HG02938 (cell line): ENCODE measurements around the gene ENC1.

Source experiments
- ATAC-seq: cut with Tn5 transposase; IDR thresholded peaks from one replicate; pipeline ENCODE4 v1.9.1; 2021; ENCODE audit warnings: mild to moderate bottlenecking, moderate library complexity; ENCODE audit not compliant: unreplicated experiment

Gene ENC1

DNA sequence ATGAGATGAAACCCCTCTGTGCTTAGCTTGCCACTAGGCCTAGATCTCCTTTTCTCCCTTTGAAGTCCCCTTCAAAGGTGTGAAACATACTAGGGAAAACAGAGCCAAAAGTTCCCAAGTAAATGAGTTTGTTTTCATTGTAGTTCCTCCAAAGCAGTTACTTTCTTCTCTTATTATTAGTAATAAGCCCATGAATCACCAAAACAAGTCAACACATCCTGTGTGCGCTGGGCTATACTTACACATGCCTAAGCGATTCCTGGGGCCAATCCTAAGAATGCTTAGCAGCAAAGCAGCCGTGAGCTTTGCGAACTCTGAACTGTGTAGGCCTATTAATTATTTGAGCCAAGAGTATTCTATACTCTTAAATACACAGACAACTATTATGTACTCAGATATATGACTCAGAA, 7.6 kb downstream of the ENC1 start:
- no peak for ATAC-seq

DNA sequence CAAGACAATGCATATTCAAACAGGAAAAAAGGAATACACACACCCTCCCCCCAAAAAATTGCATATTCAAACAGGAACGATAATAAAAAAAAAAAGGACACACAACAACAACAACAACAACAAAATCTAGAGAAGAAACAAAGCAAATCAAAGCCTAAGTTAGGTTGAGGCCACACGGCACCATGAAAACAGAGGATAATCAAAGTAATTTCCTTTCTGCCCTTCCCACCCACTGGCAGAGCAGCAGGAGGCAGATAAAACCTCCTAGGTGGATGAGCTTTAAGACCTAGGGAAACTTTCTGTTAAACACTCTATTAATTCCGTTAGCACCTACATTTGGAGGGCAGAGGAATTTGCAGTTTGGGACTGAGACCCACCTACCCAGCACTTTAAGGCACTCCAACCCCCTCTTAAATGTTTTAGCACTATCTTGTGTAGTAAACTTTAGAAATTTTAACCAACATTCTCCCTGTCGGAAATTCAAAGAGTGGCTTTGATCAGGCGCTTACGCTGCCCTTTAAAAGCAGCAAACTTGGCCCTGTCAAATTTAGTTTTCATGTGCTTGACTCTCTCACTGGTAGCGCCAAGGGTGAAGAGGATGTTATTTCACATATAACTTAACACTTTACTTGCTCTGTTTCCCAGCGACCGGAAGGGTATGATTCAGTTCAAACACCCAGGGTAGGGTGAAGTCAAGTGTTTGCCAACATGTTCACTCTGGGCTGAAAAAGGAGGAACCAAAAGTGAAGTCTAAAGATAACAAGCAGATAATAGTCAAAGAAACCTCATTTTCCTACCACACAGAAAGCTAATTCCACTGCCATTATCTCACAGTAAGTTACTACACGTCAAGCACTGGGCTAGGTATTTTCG, 9.2 kb downstream of the ENC1 start:
- peak; percentile 95 for ATAC-seq

DNA sequence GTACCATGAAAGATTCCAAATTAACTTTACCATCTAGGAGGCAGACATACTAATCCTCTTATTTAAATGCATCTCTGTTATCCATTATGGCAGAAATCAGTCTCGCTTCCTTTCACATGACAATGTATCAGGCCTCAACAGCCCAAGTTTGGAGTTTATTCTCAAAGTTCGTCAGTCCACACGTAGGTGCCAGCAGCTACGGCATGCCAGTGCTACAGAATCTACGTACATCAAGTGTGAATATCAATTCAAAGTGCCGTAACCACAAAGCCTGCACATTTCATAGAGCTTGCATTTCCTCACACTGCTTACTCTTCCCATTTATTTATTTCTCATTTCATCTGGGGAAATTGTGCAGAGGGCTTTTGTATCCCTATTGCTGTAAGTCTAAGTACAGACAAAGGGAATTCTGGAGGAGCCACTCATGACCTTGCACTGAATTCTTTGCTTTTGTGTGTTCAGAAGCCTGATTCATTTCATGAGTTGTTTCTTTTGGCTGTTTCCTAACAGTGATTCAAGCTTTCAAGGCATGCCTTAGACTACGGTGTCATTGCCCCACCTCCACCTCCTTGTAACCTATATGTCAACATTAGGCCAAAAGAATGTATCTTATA, 10.0 kb downstream of the ENC1 start:
- no peak for ATAC-seq

DNA sequence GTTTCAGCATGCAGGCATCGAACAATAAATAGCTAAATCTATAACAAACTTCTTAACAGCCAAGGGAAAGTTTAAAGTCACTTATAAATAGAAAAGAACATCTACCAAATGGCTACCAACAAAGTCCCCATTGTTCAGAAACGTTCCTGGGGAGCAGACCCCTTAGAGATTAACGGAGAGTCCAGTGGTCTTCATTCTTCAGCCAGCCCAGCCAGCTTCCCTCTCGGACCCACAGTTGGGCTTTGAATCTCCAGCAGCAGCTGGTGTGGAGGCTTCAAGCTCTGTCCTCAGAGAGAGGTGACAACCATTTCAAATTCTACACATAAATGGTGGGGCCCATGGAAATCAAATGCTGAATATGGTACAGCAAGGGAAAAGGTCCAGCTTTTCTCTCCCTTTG, 11.2 kb downstream of the ENC1 start:
- ATAC-seq: no peak

DNA sequence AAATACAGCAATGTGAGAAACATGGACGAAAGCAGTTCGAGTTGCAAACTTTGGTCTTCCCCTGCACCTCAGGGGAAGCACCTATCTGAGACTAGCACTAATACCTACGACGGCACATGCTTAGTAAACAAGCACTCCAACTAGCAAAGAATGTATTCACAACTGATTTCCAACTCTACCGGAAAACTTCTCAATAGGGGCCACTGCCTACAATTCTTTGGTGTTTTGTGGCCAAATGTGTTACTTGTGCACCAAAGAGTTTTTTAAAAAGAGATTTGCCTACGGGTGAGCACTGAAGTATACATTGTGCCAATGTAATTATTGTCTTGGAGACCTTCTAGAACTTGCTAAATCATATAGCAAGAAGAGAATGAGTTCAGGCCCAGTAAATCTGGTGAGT, 12.2 kb downstream of the ENC1 start:
- ATAC-seq: no peak

DNA sequence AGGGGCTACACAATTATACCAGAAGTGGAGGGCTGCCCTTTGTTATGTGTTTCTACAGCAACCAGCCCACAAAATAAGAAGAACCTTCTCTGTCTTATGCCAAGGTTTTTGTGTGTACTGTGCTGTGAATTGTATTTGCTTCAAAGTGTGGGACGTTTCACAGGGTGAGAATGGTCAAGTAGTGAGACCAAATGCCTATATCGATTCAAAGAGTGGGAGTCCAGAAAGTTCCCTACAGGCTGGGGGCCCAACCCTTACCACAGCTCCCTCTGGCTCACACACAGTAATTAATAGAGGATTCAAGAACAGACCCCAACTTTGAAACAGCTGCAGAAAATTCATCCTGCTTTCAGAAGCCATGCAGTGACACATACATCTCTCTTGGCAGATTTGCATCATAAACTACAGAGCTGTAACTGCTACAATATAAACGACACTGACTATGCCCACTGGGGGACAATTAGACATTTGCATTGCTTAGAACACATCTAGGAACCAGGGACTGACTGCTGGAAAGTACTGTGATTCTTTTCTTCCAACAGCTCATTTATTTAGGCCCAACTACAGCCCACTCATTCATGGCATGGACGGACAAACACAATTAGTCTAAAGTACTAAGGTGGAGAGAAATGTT, 12.8 kb downstream of the ENC1 start:
- ATAC-seq: no peak

DNA sequence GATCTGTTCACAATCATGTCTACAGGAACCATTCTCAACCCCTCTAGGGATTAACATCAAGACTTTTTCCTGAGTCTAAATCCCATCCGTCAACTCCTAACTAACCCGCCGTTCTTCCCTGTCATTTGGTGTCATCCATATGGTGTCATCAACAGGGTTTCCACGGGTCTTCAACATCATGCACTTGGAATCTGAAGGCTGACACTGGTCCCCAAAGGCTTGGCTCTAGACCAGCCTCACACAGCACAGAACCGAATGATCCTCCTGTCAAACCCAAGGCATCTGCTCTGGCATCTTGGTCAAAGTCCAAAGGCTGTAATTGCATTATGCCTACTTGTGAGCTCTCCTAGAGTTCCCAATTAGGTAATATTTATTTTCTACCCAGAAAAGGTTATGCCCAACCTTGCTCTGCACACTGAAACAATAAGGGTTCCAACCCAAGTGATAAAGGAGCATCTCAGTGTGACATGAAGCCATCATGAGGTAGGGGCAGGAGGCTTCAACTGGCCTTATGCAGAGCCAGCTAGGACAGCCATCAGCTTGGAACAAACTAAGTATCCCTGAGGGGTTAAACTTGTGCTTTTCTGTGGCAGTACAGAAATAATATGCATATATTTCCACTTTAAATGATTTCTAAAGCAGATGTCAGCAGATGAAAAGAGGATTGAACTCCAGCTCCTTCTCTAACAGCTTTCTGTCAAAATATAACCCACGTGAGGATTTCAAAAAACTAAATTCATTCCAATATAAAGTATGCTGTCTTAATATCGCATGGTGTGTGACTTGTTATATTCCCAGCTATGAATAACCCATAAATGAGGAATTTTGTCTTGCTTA, 13.9 kb downstream of the ENC1 start:
- no peak for ATAC-seq

DNA sequence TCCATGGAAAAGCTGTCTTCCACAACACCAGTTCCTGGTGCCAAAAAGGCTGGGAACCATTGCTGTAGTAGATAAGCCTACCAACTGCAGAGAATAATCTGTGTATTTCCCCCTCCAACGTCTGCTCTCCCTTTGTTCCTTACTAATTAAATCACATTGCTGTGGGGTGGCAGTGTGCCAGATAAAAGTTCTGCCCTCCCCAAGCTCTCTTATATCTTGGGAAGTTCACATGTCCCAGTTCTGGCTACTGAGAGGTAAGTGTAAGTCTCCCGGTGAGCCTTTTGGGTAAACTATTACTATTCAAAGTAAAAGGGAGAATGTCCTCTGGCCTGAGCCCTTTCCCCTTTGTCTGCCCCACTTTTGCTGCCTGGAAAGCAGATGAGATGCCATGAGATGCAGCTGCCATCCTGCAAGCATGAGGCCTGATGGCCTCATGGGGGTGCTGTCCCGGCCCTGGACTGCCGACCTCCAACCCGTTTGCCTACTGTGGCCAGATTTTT, 14.7 kb downstream of the ENC1 start:
- ATAC-seq: no peak

DNA sequence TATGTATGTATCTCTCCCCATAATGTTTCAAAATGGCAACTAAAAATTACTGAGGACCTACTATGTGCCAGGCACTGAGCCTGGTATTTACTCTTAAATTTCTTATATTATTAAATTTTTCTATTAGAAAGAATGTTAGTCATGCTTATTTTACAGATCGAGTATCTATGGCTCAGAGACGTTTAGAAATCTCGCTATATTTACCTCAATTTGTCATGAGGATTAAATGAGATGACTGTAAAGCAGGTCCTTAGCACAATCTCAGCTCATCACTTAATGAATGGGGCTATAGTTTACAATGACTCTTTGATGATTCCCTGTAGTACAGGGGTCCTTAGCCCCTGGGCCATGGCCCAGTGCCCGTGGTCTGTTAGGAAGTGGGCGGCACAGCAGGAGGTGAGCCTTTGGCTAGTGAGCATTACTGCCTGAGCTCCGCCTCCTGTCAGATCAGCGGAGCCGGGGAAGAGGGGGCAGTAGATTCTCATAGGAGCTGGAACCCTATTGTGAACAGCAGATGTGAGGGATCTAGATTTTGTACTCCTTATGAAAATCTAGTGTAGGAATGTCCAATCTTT, 15.5 kb downstream of the ENC1 start:
- ATAC-seq: no peak

DNA sequence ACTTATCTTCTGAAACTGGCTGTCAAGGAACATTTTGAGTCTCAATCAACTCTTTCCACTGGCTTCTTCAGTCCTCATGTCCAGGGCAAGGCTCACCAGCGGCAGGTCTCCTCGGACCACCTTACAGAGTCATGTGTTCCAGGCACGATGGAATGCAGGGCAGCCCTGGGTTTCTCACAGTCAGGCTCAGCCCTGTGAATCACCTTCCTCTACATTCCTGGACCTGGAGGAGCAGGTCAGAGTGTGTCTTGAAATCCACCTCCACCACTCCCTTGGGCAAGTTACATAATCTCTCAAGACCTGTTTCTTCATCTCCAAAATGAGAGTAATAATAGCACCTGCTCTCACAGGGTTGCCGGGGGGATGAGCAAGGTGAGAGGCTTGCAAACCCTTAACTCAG, 16.0 kb downstream of the ENC1 start:
- no peak for ATAC-seq

DNA sequence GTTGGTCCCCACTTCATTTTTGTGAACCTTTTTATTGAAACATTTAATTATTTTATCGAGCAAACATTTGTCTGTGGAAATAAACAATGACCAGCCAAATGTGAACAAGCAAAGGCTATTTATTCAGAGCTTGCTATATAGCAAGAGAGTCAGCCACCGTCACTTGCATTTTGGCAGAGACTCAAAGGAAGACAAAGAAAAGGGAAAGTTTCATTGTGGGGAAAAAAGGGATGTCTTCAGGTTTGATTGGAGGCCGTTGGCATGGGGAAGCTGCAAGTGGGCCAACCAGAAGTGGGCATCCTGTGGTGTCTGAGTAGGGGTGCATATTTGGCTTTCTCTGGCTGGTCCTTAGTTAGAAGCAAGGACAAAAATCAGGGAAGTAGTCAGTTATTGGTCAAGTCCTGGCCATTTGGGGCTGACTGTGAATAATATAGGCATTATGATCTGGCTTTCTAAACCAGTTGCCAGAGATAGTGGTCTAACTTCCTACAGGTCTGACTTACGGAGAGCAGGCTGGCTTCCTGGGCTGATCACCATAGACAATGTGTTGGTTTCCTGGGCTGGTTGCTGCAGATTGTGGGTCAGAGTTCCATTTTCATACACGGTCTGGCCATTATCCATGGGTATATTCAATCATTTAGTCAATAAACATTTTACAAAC, 16.6 kb downstream of the ENC1 start:
- no peak for ATAC-seq

DNA sequence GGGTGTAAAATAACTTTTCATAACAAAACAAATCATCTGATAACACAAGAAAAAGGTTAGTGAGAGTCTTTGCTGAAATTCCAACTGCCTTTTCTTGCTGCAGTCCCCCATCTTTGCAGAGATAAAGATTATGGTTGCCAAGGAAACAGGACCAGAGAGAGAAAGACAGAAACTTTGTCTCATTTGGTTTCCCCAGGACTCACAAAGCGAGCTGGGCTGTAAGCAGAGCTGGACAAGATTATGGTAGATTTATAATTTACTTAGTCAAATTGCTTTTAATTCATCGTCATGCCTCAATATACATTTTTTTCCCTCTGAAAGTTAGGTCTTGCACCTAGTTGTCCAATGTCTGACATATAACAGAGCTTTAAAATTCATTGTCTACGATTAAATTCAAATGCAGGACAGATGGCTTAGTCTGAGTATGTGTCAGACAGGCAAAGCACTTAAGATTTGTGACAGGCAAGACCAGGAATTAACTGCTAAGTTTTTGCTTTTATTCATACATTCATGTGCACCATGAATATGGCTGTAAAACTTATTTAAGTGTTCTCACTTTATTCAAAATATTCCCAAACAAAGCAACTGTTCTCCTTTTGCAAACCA, 17.4 kb downstream of the ENC1 start:
- ATAC-seq: no peak

DNA sequence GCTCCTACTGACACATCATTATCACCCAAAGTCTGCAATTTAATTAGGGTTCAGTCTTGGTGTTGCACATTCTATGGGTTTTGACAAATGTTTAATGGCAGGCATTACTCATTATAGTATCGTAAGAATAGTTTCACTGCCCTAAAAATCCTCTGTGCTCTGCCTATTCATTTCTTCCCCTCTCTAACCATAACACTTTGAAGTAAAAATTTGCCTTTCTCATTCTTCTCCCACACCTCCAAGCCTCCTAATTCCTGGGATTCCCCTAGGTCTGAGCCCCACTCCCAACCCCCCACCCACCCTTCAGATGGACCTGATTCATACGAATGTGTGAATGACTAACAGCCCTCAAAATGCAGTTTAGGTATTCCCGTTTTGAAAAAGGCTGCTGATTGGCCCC, 18.4 kb downstream of the ENC1 start:
- no peak for ATAC-seq

DNA sequence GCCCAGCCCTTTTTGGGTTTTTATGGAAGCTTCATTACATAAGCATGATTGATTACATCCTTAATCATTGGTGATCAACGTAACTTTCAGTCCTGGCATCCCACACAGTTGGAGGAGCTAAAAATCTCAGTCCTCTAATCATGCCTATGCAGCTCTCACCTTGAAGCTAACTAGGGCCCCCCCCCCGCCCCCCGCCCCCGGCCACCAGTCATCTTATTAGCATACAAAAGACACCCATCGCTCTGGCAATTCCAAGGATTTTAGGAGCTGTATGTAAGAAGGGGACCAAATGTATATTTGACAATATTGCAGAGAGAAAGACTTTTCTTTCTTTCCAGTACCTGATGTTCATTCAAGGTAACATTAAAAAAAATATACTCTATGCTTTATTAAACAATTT, 19.0 kb downstream of the ENC1 start:
- no peak for ATAC-seq

DNA sequence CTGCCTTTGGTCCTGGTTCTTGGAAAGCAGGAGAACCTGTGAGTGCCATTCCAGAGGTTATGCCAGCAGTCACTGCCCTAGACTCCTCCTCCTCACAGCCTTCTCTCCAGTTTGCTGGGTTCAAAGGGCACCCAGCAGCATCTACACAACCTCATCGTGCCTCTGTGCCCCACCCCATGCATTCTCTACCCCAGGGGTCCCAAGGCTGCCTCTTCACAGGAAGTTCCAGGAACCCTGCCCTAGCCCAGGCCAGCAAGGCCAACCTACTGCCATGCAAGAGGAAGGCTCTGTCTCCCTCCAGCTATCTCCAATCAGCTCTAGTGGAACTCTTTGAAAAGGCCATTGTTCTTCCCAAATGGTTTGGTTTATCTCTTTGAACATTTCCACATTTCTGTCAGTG, 21.2 kb downstream of the ENC1 start:
- ATAC-seq: no peak

DNA sequence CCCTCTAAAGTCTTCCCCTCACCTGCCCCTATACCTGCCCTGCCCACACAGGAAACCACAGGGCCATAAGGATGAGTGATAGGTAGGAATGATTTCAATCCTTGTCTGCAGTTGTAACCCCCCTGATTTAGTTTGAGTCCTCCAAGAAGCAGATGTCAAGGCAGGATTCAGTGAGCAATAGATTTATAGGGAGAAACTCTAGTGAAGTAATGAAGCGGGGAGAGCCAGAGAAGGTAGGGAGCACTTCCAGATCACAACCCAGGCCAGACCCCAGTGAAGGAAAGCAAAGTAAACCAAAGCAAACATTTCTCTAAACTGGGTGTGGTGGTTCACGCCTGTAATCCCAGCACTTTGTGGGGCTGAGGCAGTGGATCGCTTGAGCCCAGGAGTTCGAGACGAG, 22.4 kb downstream of the ENC1 start:
- ATAC-seq: no peak

DNA sequence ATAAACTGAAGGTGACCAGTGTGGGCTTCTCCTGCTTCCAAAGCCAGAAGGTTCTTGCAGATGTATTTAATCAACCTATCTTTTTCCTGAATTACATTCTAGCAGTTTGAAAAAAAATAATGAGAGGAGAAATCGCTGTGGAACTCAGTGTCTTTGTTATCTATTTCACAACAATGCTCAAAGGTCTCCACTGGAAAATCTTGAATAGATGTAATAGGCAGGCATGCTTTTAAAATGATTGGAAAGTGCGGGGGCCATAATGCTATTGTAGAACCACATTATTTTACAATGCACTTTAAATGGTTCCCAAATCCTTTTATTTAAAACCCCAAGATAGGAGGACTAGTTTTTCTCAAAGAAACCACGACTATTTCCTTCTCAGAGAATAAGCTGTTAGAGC, 23.3 kb downstream of the ENC1 start:
- ATAC-seq: no peak

DNA sequence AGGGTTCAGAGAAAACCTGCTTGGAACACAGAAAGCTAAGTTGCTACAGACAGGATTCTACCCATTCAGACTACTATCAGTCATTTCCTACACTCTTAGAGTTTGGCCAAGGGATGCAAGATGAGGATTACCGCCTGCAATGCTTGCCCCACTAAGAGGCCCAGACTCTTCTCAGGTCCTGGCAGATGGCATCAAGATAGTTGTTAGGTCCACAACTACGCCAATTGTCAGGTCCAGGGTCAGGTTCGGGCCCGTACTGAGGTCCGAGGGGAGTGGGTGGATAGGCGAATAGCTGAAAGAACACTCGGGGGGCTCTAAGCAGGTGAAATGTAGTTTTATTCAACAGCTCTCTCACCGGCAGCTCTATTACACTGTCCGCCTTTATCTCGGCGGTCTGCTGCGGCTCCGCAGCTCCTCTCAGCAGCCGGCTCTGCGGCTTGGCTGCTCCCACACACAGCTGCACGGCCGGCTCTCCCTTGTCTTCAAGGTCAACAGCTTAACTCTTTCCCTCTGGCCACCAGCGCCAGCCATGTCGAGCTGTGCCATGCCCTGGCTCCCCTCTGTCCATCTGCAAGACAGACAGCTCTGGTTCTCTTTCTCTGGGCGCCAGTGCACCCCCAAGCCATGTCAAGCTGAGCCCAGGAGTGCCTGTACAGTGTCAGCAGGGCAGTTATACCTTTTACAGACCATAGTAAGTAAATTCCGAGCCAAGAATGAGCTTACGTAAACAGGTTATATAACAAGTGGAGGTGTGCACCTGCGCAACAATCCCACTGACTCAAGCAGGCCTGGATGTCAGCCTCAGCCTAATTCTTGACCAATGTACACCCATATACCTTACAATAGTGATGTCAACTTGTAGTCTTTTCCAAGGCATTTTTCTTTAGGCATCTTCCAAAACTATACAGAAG, 24.0 kb downstream of the ENC1 start:
- no peak for ATAC-seq

DNA sequence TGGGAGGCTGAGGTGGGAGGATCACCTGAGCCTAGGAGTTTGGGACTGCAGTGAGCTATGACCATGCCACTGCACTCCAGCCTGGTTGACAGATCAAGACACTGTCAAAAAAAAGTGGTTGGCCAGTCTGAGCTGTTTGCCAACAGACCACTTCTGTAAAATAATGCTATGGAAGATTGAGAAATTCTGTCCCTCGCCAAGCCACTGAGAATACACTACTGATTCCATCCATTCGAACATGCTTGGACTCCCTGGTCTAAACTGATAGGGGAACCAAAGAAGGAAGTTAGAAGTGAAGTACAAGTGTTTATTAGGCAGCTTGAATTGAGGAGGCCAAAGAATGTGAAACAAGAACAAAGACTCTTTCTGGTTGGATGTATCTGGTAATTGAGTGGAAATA, 27.2 kb downstream of the ENC1 start:
- ATAC-seq: no peak
